Right lung (tissue), 10 donors: Measurements from ENCODE around the gene TTC23L. TPM values are rescaled to one million over a fixed set of nuclear protein-coding genes. Genes with fewer than 3 reads are reported as not detected.
A peak's percentile ranks its signal among the peaks of the same experiment; 100 is the strongest.
"Not testable (repeated sequence)": the region's sequence is repeated elsewhere in the genome, so short reads cannot be mapped to it uniquely, and the experiment has no call there.

Source experiments
- DNase-seq, 2 donors: peaks; one replicate each; pipeline ENCODE4 v3.0.0-alpha.2; 2013
- long read RNA-seq, 8 donors: transcript quantifications; one replicate each; lab custom pipeline, GENCODE V29; 2026
- polyA plus RNA-seq, 5 donors: library from polyadenylated mRNA; unstranded; fragments of 120-200 nt; gene quantifications; one replicate each; pipeline versions ENCODE4 v1.2.1 to v1.2.3, GENCODE V29; 2013; ENCODE audit warnings: inconsistent platforms in 1 of 5, low replicate concordance in 1 of 5; ENCODE audit not compliant: insufficient read length in 5 of 5, insufficient read depth in 1 of 5

The TTC23L gene, protein sequence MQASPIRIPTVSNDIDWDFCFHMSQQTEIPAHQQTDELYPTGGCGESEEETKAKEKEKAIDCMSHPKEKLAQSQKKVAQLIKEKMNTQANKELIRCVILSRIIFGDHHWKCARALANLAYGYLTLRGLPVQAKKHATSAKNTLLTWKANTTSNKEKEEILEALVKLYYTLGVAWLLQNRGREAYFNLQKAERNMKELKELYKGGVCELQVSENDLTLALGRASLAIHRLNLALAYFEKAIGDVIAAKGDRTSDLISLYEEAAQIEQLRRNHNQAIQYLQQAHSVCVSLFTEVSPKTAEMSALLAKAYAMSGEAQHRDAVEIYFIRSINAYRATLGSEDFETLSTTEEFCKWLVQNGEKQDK
- polyA plus RNA-seq: 1 to 10 TPM; 2.7 to 5.0 (median 4.2) TPM
- long read RNA-seq, donor 1, partial matches to known transcripts: 30 of 30 reads
- long read RNA-seq, donor 1, other reads (novel, unspliced or antisense): 0 of 30 reads
- long read RNA-seq, donor 2: 0 reads
- long read RNA-seq, donor 3: 0 reads
- long read RNA-seq, donor 4: 0 reads
- long read RNA-seq, donor 5: 0 reads
- long read RNA-seq, donor 6, partial matches to known transcripts: 31 of 31 reads
- long read RNA-seq, donor 6, other reads (novel, unspliced or antisense): 0 of 31 reads
- long read RNA-seq, donor 7, partial matches to known transcripts: 0 of 7 reads
- long read RNA-seq, donor 7, other reads (novel, unspliced or antisense): 7 of 7 reads
- long read RNA-seq, donor 8: 0 reads

DNA sequence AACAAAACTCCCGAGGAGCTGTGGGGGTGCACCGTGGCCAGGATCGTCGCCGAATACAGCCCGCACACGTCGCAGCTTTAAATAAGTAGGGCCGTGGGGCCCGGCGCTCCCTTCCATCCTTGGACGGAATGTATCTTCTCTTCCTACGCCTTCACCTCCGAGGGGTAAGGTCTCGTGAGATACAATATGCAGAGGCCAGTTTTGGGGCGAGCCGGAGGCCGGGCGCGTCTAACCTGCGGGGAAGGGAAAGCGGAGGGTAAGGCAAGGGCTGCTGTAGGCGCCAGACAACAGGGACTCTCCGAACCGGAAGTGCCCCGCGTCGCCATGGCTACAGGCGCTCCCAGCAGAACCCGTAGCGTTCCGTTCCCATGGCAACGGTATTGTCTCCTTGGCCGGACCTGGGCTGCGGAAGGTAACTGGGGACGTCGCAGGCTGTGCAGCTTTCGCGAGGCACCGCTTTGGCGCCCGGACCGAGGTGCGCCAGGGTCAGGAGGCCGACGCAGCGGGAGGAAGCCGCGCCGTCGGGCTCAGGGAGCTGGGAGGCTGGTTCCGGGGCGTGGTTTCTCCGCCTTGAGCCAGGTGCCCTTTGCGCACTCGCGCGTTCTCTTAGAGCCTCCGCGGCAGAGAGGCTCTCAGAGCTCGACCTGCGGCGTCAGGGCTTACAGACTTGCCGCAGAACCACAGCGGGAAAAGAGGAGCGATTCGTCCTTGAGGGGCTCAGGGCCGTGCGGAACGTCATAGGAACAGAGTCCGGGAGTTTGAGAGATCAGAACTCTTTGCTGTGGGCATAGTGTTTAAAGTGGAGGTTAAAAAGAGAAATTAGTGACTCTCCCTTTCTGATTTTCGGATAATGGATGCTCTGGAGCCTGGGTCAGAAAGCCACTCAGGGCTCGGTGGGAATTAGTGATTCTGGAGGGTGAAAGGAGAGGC, at the start of gene TTC23L:
TSS of gene TTC23L (plus strand) at position 380 of the 930 bp plus-strand sequence. CDS start 1,508 bp downstream, outside the sequence.
- DNase-seq: peak; percentile 90 to 91

DNA sequence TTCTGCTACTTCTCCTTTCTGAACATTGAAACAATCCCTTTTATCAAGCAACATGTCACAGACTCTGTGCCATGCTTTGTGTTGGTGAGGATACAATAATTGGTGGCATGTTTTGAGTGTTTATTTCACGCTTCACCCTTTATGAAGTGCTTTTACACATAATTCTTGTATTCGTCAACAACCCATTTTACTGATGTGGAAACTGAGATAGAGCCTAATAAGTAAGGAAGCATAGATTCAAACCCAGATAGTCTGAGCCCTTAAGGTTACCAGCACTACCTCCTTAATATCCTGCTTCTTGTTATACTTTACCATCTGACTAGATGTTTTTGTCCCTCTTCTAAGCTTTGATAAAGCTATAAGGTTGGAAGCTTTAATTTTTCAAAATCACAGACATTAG, 49.3 kb upstream of the TTC23L start:
- DNase-seq: no peak

GRCh38 chr5:34790069-34790468, 48.9 kb upstream of the TTC23L start:
- DNase-seq: no peak

- DNase-seq: no peak
These were observed 47.2 kb upstream of the TTC23L start for GRCh38 chr5:34791761-34792244.

GRCh38 chr5:34802834-34803563, 36.0 kb upstream of the TTC23L start:
- no peak for DNase-seq

DNA sequence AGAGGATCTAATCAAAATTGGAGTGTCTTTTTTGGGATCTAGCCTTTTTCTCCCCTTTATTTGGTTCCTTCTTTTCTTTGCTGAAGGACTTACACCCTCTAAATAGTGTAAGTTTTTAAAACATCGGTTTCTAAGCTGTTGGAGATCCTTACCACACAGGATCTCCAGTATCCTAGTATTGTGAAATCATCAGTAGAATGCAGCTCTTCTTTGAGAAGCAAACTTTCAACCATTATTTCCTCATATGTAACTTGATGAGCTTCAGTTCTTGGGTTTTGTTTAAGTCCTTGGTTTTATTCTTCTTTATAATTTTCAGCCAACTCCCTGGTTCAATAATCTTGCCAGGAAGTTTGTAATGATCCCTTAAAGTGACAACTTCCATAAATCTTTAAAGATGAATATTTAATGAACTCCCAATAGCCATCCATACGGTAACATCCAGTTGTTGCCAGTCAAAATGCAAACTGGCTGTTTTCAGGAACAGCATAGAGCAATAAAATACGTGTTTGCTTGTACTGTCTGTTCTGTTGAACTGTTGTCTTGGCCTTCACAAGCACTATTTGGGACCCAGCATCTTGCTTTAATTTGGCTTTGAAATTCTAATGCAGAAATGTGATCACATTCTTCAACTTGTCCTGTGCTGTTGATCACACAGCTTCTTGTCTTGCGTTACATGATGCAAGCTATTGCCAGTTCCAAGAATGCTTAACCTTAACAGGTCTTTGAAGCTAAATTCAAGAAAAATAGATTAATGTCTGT, 34.8 kb upstream of the TTC23L start:
- DNase-seq: no peak

DNA sequence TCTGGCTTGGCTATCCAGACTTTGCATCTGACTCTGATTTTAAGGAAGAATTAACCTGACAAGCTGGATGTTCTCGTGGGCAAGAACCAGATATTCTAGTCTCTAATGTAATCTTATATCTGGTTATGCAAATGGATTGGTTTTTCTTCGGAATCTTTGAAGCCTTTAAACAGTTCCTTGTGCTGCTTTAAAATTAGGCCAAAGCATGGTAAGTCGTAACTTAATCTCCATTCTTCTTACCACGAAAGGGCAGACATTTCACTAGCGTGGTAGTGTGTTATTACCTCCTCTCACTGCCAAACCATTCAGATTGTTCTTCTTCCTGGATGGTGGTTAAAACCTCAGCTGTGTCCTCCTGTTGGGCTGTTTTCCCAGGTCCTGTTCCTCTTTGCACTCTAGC, 34.1 kb upstream of the TTC23L start:
- no peak for DNase-seq

- DNase-seq: no peak
These were observed 32.4 kb upstream of the TTC23L start for GRCh38 chr5:34806532-34806931.

GRCh38 chr5:34811706-34812105, 27.3 kb upstream of the TTC23L start:
- no peak for DNase-seq

- DNase-seq: no peak
These were observed 25.5 kb upstream of the TTC23L start for GRCh38 chr5:34813509-34813908.

DNA sequence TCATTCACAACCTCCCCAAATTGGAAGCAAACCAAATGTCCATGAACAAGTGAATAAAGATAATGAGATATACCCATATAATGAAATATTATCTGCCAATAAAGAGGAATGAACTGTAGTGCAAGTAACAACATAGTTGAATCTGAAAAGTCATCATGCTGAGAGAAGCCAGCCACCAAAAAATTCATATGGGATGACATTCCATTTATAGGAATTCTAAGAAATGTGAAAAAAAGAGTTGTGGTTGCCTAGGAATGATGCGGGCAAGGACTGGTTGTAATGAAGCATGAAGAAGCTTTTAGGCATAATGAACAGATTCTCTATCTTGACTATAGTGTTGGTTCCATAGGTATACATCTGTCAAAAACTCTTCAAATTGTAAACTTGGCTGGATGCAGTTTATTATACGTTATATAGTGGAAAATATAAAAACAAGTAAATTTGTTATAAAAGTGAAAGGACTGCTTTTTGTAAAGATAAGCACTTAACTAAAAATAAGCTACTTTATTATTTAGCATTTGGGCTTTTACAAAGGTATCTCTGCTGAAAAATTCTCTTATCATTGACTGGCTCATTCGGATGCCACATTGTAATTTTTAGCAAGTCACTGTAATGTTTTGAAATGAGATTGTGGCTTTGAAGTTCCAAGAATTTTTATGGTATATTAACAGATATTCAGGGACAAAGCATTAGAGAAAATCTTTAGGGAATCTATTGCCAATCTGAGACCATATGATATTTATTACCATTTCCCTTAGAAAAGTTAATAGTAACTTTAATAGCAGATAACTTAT, 21.2 kb upstream of the TTC23L start:
- DNase-seq: no peak

DNA sequence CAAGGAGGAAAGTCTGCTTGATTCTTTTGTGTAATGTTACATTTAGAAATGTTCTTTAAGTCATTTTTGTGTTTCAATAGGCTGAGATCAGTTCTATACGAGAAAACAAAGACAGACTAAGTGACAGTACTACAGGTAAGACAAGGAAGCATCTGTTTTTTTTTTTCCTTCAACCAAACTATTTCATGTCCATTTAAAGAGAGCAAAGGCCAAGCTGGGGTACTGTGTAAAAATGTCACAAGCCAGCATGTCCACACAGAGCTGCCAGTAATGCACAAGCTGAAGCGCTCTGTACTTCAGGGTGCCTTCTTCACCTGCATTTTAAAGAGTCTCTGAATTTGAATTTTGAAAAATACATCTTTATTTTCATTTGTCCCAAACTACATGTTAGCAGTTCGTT, 20.2 kb upstream of the TTC23L start:
- no peak for DNase-seq

DNA sequence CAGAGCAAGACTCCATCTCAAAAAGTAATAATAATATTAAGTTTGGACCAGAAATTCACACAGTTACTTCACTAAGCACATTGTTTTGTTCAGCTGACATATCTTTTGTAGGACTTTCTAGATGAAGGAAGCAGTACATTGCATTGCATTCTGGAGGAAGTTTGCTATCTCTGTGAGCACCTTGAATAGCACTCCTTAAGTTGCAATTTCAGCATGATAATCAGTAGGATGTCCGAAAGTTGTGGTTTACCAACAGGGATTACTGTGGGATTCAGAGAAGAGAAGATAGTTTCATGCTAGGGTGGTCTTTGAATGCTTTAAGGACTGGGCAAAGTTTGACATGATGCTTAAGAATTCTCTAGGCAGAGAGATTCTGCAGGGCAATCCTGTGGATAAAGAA, 18.4 kb upstream of the TTC23L start:
- no peak for DNase-seq

- DNase-seq: no peak
These were observed 15.8 kb upstream of the TTC23L start for GRCh38 chr5:34822956-34823715.

GRCh38 chr5:34826347-34826746, 12.6 kb upstream of the TTC23L start:
- DNase-seq: no peak

GRCh38 chr5:34827588-34828506, 11.1 kb upstream of the TTC23L start:
- DNase-seq: no peak

DNA sequence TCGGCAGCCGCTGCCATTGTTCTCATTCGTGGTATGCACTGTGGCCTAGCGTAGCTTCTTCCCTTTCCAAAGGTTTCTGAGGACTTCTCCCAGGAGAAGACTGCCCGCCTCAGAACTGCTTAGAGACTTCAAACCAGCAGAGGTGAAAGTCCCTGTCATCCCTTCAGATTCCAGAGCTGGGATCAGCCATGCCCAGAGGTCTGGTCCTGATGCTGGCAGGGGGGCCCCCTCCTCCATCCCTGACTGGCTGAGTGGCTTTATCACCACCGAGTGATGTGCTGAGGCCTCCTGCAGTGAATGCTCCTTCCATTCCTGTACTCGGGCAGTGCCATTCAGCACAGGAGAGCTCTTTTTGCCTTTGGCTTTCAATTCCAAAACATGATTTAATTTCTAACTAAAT, 8.1 kb upstream of the TTC23L start:
- DNase-seq: not testable (repeated sequence)
